Mammary epithelial cell (primary cell): ENCODE results near the gene NCBP2.

Experiments used
- EZH2 ChIP-seq: IDR thresholded peaks from 2 replicates; pipeline ENCODE4 v1.6.1; 2012; ENCODE audit warnings: low read length, inconsistent platforms, borderline replicate concordance
- TF ChIP-seq, protein P1 (sequence below), 2 donors: IDR thresholded peaks in 1 of 2; conservative IDR thresholded peaks in 1 of 2; 2 replicates each; pipeline ENCODE4 v1.5.1; 2011 to 2012; ENCODE audit warnings: inconsistent platforms in 2 of 2, low read length in 2 of 2, mild to moderate bottlenecking in 2 of 2, control low read depth in 1 of 2, low read depth in 1 of 2; ENCODE audit not compliant: insufficient read depth in 1 of 2; ENCODE audit errors: extremely low read depth in 1 of 2

DNA sequence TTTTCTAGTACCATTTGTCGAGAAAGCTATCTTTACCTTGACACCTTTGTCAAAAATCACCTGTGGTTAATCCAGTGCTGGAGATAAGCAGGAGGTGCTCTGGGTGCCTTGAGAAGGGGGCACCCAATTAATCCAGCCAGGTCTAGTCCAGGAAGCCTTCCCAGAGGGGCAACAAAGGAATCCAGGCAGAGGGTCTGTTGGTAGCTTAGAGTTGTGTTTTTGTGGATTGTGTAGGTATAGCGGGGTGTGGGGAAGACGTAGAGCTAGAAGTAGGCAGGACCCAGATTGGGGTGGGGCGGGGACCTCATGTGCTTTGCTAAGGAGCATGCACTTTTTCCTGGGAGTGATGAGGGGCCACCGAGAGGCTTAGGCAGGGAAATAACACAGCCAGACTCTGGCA lies 32.3 kb upstream of the NCBP2 start:
- TF ChIP-seq EZH2: no peak
- TF ChIP-seq, protein P1, sequence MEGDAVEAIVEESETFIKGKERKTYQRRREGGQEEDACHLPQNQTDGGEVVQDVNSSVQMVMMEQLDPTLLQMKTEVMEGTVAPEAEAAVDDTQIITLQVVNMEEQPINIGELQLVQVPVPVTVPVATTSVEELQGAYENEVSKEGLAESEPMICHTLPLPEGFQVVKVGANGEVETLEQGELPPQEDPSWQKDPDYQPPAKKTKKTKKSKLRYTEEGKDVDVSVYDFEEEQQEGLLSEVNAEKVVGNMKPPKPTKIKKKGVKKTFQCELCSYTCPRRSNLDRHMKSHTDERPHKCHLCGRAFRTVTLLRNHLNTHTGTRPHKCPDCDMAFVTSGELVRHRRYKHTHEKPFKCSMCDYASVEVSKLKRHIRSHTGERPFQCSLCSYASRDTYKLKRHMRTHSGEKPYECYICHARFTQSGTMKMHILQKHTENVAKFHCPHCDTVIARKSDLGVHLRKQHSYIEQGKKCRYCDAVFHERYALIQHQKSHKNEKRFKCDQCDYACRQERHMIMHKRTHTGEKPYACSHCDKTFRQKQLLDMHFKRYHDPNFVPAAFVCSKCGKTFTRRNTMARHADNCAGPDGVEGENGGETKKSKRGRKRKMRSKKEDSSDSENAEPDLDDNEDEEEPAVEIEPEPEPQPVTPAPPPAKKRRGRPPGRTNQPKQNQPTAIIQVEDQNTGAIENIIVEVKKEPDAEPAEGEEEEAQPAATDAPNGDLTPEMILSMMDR (conservative IDR thresholded peaks at IDR 0.05 in 1 of 2, IDR thresholded peaks at IDR 0.05 in 1 of 2; ENCODE audit: extremely low read depth in 1 of 2, insufficient read depth in 1 of 2, low read depth in 1 of 2, low read length in 2 of 2): no peak
